AG09309 (cell line): ENCODE measurements around the gene STIM1.
"Not testable (repeated sequence)": the region's sequence is repeated elsewhere in the genome, so short reads cannot be mapped to it uniquely, and the experiment has no call there.

ENCODE experiments used
- DNase-seq: peaks from one replicate; pipeline ENCODE4 v3.0.0-alpha.2; 2010; ENCODE audit warnings: low read depth
- H3K4me3 ChIP-seq: 2 replicates; pipeline ENCODE4 v1.5.1; 2011; ENCODE audit warnings: mild to moderate bottlenecking, low read depth, low read length, moderate library complexity; ENCODE audit not compliant: control insufficient read depth
- CTCF ChIP-seq: IDR thresholded peaks from 2 replicates; pipeline ENCODE4 v1.5.1; 2011; ENCODE audit warnings: mild to moderate bottlenecking, low read depth, low read length, inconsistent platforms; ENCODE audit not compliant: insufficient read depth, control insufficient read depth; ENCODE audit errors: missing control alignments

STIM1 gene

GRCh38 chr11:4115128-4115527 lies 259.7 kb downstream of the STIM1 start:
- no peak for TF ChIP-seq CTCF
- no peak for DNase-seq
- H3K4me3 ChIP-seq, result no peak overlapping the region

- no peak for DNase-seq
Observed at GRCh38 chr11:4118107-4118506, 262.6 kb downstream of the STIM1 start.

GRCh38 chr11:4123218-4123617 lies 267.8 kb downstream of the STIM1 start:
- no peak overlapping the region for H3K4me3 ChIP-seq
- no peak for TF ChIP-seq CTCF
- no peak for DNase-seq

More at GRCh38 chr11:4118107-4118506, 262.6 kb downstream of the STIM1 start:
- H3K4me3 ChIP-seq, result no peak overlapping the region
- no peak for TF ChIP-seq CTCF

GRCh38 chr11:4125141-4125540 lies 269.7 kb downstream of the STIM1 start:
- DNase-seq, result no peak
- TF ChIP-seq CTCF, result no peak

GRCh38 chr11:4127357-4127756 lies 271.9 kb downstream of the STIM1 start:
- DNase-seq, result no peak
- TF ChIP-seq CTCF, result no peak
- H3K4me3 ChIP-seq, result no peak overlapping the region

More at GRCh38 chr11:4125141-4125540, 269.7 kb downstream of the STIM1 start:
- no peak overlapping the region for H3K4me3 ChIP-seq

GRCh38 chr11:4130219-4130618 lies 274.8 kb downstream of the STIM1 start:
- not testable (repeated sequence) for H3K4me3 ChIP-seq, DNase-seq

- DNase-seq, result peak; percentile 10
- no peak overlapping the region for H3K4me3 ChIP-seq
- no peak for TF ChIP-seq CTCF
Observed at GRCh38 chr11:4134806-4135205, 279.3 kb downstream of the STIM1 start.

GRCh38 chr11:4138497-4138896 lies 283.0 kb downstream of the STIM1 start:
- H3K4me3 ChIP-seq, result no peak overlapping the region
- no peak for TF ChIP-seq CTCF
- no peak for DNase-seq
